Suppressor macrophage treated with lipopolysaccharide for 4 hours (primary cell): ENCODE data around the gene G0S2.
A peak's percentile ranks its signal among the peaks of the same experiment; 100 is the strongest.

Source experiments
- DNase-seq: peaks from one replicate; pipeline ENCODE4 v3.0.0-alpha.2; 2020

Gene G0S2

GRCh38 chr1:209721323-209721722 lies 46.1 kb downstream of the G0S2 start:
- DNase-seq = peak; percentile 85

- DNase-seq = no peak
Observed at GRCh38 chr1:209723265-209723664, 48.1 kb downstream of the G0S2 start.

GRCh38 chr1:209723756-209724693 lies 48.8 kb downstream of the G0S2 start:
- no peak for DNase-seq
